Measurements from ENCODE around the gene BRK1.

DNA sequence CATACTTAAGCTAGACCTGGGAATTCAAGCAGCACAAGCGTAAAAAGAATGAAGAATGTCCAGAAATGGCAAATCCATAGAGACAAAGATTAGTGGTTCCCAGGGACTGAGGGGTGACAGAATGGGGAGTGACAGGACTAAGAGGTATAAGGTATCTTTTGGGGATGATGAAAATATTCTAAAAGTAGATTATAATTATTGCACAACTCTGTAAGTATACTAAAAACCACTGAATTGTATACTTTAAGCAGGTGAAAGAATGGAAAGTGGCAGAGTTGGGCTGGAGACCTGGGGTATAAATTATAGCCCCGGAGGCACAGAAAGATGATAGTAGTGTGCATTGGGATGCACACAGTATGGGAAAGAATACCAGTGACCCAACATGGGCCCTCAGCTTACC, 5.6 kb downstream of the BRK1 start:
- no peak for TF ChIP-seq GATA2 (IDR thresholded peaks at IDR 0.05; ENCODE audit: low read depth, low read length)
- TF ChIP-seq GATA3 (IDR thresholded peaks at IDR 0.05; ENCODE audit: low read depth, low read length): no peak
